Stimulated activated CD8-positive, alpha-beta memory T cell treated with anti-CD3 and anti-CD28 coated beads, Interleukin-12 subunit alpha, Interleukin-12 subunit beta, amount 100 ng/mL, for 24 hours (primary cell): ENCODE data around the gene MYH16.
"Not testable (repeated sequence)": the region's sequence is repeated elsewhere in the genome, so short reads cannot be mapped to it uniquely, and the experiment has no call there.

Source experiments
- DNase-seq: peaks from one replicate; pipeline ENCODE4 v3.0.0-alpha.2; 2020; ENCODE audit errors: extremely low read depth

The MYH16 gene

DNA sequence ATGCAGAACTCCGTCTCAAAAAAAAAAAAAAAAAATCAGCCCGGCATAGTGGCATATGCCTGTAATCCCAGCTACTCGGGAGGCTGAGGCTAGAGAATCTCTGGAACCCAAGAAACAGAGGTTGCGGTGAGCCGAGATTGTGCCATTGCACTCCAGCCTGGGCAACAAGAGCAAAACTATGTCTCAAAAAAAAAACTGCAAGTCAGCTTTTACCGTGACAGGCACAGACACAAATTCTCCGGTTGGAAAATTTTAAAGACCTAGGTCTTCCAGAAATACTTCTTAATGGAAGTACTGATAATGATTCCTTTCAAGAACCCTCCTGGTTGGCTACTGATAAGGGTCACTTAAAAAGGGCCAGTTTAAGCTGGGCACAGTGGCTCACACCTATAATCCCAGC lies 82.5 kb downstream of the MYH16 start:
- DNase-seq: no peak

DNA sequence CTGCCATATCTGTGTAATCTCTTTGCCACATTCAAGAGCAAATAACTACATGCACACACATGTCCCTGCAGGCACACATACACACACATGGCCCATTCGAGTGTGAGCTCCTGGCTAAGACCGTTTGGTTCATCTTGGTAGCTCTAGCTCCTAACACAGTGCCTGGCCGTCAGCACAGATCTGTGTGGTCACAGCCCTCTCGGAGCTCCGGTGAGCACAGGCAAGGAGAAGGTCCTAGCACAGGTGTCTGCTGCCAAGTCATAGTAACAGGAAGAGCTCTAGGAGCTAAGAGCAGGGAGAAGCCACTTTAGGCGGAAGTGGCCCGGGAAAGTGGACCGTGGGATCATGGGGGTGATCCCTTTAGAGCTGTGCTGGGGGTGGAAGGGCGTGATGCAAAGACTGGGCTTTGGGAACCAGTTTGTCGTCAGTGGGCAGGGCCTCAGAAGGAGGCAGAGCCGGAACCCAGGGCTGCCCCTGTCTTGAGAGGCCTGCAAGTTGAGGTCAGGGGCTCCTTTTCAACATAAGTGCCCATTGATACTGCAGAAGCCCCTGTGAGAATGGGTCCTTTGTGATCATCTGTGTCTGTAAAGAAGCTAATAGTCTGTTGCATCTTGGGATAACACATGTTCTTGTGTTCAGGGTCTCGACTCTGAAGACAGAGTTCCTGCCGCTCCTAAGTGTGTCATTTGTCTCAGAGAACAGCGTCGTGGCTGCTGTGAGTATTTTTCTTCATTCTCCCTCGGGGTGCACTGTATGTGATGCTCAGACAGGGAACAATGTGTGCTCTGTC lies 85.3 kb downstream of the MYH16 start:
- DNase-seq: no peak

DNA sequence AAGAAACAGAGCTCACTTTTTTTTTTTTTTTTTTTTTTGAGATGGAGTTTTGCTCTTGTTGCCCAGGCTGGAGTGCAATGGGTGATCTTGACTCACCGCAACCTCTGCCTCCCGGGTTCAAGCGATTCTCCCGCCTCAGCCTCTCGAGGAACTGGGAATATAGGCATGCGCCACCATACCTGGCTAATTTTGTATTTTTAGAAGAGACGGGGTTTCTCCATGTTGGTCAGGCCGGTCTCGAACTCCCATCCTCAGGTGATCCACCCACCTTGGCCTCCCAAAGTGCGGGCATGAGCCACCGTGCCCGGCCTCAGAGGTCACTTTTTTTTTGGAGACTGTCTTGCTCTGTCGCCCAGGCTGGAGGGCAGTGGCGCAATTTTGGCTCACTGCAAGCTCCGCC lies 85.9 kb downstream of the MYH16 start:
- DNase-seq: not testable (repeated sequence)

DNA sequence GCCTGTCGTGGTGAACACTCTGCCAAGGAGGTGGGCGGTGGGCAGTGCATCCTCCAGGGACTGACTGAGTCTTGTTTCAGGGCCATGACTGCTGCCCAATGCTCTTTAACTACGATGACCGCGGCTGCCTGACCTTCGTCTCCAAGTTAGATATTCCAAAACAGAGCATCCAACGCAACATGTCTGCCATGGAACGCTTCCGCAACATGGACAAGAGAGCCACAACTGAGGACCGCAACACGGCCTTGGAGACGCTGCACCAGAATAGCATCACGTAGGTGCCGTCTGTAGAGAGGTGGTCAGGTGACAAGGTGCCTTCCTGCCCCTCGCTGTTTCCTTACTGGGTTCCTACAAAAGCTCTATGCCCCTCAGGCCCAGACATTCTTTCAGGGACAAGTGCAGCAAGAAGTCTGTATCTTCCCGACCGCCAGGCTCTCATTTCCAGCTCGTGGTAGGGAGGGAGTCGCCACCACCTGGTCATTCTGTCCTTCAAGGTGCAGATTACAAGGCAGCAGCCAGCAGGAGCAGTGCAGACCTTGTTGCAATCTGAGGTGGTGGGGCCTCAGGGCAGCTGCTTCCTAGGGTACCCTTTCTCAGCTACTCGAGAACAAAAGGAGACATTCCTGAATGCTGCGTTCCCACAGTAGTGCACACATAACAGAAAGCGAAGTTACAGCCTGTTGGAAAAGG lies 87.0 kb downstream of the MYH16 start:
- no peak for DNase-seq
